Measurements from ENCODE around the gene TSPAN16.

Gene TSPAN16

GRCh38 chr19:11295665-11296245, at the start of gene TSPAN16:
TSS of gene TSPAN16 (plus strand) at chr19:11296160. CDS start at chr19:11296298, 138 bp downstream.
- DNase-seq, result no peak

DNA sequence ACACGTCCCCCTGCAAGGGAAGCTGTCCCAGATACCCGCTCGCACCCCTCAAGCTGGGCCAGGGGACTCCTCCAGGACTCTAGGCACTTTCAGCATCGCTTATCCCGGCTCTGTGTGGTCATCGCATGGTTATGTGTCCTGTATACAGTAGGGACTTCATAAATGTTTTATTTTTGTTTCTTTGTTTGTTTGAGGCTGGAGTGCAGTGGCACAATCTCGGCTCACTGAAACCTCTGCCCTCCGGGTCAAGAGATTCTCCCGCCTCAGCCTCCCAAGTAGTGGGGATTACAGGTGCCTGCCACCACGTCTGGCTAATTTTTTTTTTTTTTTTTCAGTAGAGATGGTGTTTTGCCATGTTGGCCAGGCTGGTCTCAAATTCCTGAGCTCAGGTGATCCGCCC, 49.0 kb upstream of the TSPAN16 start:
- DNase-seq, result no peak

DNA sequence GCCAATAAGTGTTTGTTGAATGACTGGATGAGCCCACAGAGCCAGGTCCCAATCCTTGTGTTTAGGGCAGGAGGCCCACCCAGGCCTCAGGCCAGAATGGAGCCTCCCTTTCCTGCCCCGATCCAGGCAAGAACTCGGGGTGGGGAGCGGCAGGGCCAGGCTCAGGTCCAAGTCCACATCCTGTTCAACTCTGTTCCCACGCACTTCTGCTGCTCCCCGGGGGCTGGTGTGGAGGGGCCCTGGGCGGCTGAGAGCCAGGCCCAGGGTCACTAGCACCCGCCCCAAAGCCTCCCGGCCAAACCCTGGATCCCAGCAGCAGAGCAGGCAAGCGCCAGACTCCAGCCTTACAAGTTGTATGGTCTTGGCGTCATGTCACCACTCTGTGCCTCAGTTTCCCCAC, 48.6 kb upstream of the TSPAN16 start:
- DNase-seq, result no peak

- DNase-seq, result no peak
Measured at GRCh38 chr19:11247934-11248333, 48.0 kb upstream of the TSPAN16 start.

- no peak for DNase-seq
Measured at GRCh38 chr19:11248852-11249251, 47.1 kb upstream of the TSPAN16 start.

- no peak for DNase-seq
Measured at GRCh38 chr19:11251217-11251616, 44.7 kb upstream of the TSPAN16 start.

DNA sequence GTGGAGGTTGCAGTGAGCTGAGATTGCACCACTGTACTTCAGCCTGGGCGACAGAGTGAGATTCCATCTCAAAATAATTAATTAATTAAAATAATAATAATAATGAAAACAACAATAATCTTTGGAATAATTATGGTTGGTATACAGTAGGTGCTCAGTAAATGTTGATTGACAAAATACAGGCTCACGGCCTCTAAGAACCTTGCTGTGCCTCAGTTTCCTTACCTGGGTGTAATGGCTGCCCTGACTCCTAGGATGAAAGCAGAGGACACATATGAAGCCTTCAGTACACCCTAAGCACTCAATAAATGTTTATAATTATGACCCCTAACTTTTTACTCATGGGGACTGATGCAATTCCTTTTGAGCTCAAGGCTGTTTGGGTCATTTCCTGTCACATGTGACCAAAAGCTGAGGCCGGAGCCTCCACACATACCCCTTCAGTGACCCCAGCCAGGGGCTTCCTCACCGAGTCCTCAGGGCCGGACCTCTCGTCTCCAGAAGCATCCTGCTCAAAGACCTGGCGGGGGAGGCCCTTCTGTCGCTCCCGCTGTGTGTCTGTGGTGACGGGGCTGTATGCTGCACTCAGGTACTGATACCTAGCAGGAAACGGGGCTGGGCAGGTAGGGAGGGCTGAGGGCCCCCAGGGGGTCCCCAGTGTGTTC, 44.2 kb upstream of the TSPAN16 start:
- no peak for DNase-seq

DNA sequence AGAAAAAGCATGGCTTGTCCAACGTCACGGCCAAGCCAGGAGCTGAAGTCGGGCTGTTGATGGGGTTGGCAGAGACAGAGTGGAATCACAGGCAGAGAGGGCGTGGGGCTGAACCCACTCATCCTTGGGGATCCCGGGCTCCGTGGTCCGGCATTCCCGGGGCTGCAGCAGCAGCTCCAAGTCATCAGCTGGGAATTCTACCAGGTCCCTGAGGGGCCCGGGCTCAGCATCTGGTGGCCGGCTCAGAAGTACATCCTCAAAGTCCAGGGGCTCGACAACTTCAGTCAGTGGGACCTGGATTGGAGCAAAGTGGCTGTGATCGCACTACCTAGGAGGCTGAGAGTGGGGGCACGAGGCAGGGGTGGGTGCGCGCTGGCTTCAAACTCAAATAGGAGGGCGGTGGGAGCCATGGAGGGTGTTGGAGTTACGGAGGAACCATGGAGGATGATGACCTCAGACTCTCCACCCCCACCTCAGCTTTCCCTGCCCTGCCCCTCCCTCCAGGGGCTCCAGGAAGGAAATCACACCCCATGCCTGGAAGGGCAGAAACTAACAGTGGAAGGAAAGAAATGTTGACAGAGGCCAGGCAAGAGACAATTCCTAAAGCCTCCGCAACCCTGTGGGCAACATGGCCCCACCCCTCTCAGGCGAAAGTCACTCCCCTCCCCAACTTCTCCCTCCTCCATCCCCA, 43.1 kb upstream of the TSPAN16 start:
- DNase-seq, result no peak

GRCh38 chr19:11254666-11255065, 41.3 kb upstream of the TSPAN16 start:
- no peak for DNase-seq

DNA sequence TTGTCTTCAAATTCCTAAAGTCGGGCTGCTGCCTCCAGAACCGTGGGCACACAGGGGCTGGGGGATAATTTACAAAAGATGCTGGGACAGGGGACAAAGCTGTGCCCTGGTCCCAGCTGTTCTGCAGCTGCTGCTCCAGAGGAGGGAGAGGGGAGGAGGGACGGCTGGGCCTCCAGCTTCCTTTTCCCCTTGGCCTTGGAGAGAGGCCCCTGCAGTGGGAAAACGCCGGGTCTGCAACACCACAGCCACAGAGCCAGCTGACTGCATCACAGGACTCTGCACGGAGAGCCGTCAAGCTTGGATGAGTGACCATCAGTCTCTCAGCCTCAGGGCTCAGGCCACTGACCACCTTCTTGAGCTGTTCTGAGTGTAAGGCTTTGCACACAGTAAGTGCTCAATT, 39.8 kb upstream of the TSPAN16 start:
- no peak for DNase-seq

GRCh38 chr19:11257846-11258380, 38.0 kb upstream of the TSPAN16 start:
- no peak for DNase-seq

- no peak for DNase-seq
Measured at GRCh38 chr19:11260996-11261395, 35.0 kb upstream of the TSPAN16 start.

DNA sequence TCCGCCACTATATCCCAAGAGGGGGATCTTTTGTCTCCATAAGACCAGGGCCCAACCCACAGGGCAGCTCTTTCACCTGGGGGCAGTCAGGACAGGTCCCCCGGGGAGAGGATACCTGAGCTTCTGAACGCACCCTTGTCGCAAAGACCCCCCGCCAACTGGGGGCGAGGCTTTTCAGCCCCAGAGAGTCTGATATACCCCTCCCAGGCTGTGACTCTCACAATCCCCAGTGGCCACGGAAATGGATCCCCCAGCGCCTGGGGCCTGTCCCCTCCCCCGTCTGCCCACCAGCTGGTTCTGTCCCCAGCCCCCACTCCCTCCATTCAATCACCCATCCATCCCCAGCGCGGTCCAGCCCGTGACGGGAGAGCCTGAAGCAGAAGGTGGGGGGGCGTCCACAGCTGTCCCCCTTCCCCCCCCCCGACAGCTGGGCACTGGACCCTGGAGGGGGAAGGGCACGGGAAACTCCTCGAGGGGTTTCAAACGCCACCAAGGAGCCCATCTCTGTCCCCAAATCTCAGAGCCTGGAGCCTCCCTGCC, 34.5 kb upstream of the TSPAN16 start:
- DNase-seq, result no peak

DNA sequence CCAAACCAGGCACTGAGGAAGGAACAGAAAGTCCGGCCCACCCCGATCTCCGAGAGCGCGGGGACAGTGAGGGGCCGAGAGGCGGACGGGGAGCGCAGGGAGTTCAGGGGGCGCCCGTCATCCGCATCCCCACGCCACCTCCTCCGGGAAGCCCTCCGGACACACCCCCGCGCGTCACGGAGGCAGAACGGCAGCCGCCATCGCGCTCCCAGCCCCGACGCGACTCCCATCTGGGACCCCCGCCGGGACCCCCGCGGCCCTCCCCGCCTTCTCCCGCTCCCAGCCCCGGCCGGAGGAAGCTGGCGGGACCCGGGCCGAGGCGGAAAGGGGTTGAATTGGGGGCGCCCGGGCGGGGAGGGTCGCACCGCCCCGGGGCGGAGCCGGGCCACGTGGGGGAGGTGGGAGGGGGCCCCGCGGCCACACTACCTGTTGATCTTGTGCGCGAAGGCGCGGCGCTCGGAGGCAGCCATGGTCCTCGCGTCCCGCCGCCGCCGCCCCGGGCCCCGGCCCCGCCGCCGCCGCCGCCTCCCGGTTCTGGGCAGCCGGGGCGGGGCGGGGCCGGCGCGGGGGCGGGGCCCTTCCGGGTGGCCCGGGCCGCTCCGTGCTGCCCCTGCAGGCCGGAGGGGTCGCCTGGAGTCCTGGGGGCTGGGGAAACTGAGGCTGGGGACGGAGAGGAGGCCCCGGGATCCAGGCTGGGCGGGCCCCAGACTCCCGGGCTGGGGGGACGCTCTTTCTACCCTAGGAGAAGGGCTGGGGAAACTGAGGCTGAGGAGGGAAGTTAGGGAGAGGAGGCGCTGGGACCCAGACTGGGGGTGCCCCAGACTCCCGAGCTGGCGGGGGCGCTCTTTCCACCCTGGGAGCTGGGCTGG, 33.8 kb upstream of the TSPAN16 start, which contains the start of gene DOCK6:
TSS of gene DOCK6 (minus strand) at position 554 of the 869 bp plus-strand sequence. CDS start at position 470, 84 bp downstream.
- DNase-seq, result peak; percentile 29

- no peak for DNase-seq
Measured at GRCh38 chr19:11263726-11264125, 32.2 kb upstream of the TSPAN16 start.

DNA sequence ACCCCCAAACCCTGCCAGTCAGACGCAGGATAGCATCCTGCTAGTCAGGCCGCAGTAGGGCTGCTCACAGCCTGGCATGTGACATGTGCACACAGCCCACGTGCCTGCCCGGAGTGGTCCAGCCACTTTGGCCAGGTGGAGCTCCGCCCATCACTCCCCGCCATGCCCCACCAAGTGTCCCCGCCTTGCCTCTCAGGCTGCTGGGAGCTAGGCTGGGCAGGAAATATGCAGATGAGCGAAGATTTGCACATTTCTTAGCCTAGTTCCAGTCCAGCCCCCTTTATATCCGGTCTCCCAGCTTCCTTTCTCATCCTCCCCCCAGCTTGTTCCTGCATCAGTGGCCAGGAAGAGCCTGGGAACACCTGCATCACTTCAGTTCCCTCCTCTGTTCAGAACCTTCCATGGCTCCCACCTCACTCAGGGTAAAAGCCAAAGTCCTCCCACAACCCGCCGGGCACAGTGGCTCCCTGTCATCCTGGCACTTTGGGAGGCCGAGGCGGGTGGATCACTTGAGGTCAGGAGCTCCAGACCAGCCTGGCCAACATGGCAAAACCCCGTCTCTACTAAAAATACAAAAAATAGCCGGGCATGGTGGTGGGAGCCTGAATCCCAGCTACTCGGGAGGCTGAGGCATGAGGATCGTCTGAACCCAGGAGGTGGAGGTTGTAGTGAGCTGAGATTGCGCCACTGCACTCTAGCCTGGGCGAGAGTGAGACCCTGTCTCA, 31.3 kb upstream of the TSPAN16 start:
- DNase-seq, result no peak

- DNase-seq, result no peak
Measured at GRCh38 chr19:11265177-11265784, 30.7 kb upstream of the TSPAN16 start.

- no peak for DNase-seq
Measured at GRCh38 chr19:11265785-11266236, 30.1 kb upstream of the TSPAN16 start.

DNA sequence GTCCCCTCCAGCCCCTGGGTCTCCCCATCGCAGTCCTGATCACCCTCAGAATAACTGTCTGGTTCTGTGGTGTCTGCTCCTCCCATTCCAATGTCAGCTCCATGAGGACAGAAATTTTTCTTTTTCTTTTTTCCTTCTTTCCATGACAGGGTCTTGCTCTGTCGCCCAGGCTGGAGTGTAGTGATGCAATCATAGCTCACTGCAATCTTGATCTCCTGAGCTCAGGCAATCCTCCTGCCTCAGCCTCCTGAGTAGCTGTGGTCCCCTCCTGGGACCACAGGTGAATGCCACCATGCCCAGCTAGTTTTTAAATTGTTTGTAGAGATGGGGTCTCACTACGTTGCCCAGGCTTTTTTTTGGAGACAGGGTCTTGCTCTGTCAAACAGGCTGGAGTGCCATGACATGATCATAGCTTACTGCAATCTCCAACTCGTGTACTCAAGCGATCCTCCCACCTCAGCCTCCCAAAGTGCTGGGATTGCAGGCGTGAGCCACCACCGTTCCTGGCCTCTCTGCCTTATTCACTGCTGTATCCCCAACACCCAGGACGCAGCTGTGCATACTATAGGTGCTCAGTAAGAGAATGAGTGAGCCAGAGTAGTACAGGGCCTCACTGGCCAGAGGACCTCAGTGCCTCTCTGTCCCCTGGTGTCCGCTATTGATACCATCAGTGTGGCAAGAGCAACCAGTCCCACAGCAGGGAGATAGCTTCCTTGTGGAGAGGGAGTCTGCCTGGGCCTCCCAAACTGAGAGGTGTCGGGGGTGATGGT, 28.5 kb upstream of the TSPAN16 start:
- no peak for DNase-seq

- no peak for DNase-seq
Measured at GRCh38 chr19:11268783-11269267, 27.1 kb upstream of the TSPAN16 start.
